MCF 10A (cell line): Measurements from ENCODE around the gene TAF9. TPM values are rescaled to one million over a fixed set of nuclear protein-coding genes. Genes with fewer than 3 reads are reported as not detected.
A peak's percentile ranks its signal among the peaks of the same experiment; 100 is the strongest.
"Not testable (repeated sequence)": the region's sequence is repeated elsewhere in the genome, so short reads cannot be mapped to it uniquely, and the experiment has no call there.

Experiments used
- BruUV-seq: library from RNA; stranded (reverse); fragments of 400-500 nt; replicated peaks from 2 replicates; lab custom pipeline; 2021; lab: Mats Ljungman, UMichigan
- CTCF ChIA-PET: fragments of 300-600 bp; sonication (Branson Sonifier 250); formaldehyde crosslinking; extraction: SDS; loops from one replicate; lab custom pipeline; 2021; ENCODE audit warnings: antibody characterized with exemption, inconsistent platforms; lab: Yijun Ruan, JAX
- POLR2A ChIA-PET: fragments of 300-600, 350-650 bp; sonication (Branson Sonifier 250); formaldehyde crosslinking; extraction: SDS; loops from one replicate; lab custom pipeline; 2020; ENCODE audit warnings: antibody characterized with exemption, inconsistent platforms; lab: Yijun Ruan, JAX
- DNase-seq: peaks from one replicate; pipeline ENCODE4 v3.0.0-alpha.2; 2018; ENCODE audit not compliant: unreplicated experiment
- H3K27ac Mint-ChIP-seq: one replicate; pipeline ENCODE4 v1.8.0; 2022; ENCODE audit warnings: mild to moderate bottlenecking, low read depth, mixed read lengths; ENCODE audit not compliant: unreplicated experiment
- H3K27me3 Mint-ChIP-seq: one replicate; pipeline ENCODE4 v1.8.0; 2022; ENCODE audit warnings: mixed read lengths; ENCODE audit not compliant: insufficient read depth, unreplicated experiment
- H3K36me3 Mint-ChIP-seq: one replicate; pipeline ENCODE4 v1.8.0; 2022; ENCODE audit warnings: mild to moderate bottlenecking, moderate library complexity, mixed read lengths; ENCODE audit not compliant: insufficient read depth, unreplicated experiment
- H3K4me1 Mint-ChIP-seq: one replicate; pipeline ENCODE4 v1.8.0; 2022; ENCODE audit warnings: mixed read lengths; ENCODE audit not compliant: insufficient read depth, unreplicated experiment
- H3K4me3 Mint-ChIP-seq: one replicate; pipeline ENCODE4 v1.8.0; 2022; ENCODE audit warnings: mild to moderate bottlenecking, moderate library complexity, mixed read lengths; ENCODE audit not compliant: unreplicated experiment
- H3K9me3 Mint-ChIP-seq: one replicate; pipeline ENCODE4 v1.8.0; 2022; ENCODE audit warnings: mixed read lengths; ENCODE audit not compliant: unreplicated experiment
- CTCF ChIP-seq: fragments of 200-600 bp; IDR thresholded peaks from one replicate; pipeline ENCODE4 v1.8.0; 2022; ENCODE audit warnings: antibody characterized with exemption, mild to moderate bottlenecking; ENCODE audit not compliant: unreplicated experiment
- intact Hi-C: fragments of 100-400 bp; cut with micrococcal nuclease; formaldehyde crosslinking; loops from 2 replicates; pipeline ENCODE4 v1.14.1; 2022
- total RNA-seq: library from RNA; stranded (reverse); gene quantifications from 2 replicates; pipeline ENCODE4 v1.2.3, GENCODE V29; 2022

The TAF9 gene
- total RNA-seq, 1 experiment from 2014 or later: 149 TPM

- Mint-ChIP-seq H3K27ac (no peak overlapping the region), H3K4me1 (no peaks in the 10 kb centered on the region), H3K27me3 (no peaks in the 10 kb centered on the region), H3K4me3 (no peak overlapping the region), H3K36me3 (peaks cover 78% of the 10 kb centered on the region), H3K9me3 (no peaks in the 10 kb centered on the region)
- intact Hi-C loops: no loop called here
- POLR2A ChIA-PET: interaction anchor here (2.4 kb wide), 1 partner anchor 8 kb away, joined by 7 read pairs; the partner anchor contains the start of genes AK6, RAD17 and TAF9
- TF ChIP-seq CTCF: no peak
- no TSS peak for BruUV-seq
- CTCF ChIA-PET: interaction anchor here (0.8 kb wide), 1 partner anchor 335 kb away, joined by 3 read pairs; no protein-coding TSS in a partner anchor
- DNase-seq: no peak
Observed at GRCh38 chr5:69378376-69378775, 9.1 kb upstream of the TAF9 start.

GRCh38 chr5:69374911-69375446 lies 5.7 kb upstream of the TAF9 start:
- no peak for DNase-seq
- CTCF ChIA-PET: interaction anchor here (0.6 to 1.3 kb wide), 3 partner anchors 11 to 156 kb away, joined by 3 to 5 read pairs (median 3); no protein-coding TSS in a partner anchor
- BruUV-seq: no TSS peak
- H3K27ac Mint-ChIP-seq: no peak overlapping the region
- no peak for TF ChIP-seq CTCF
- peaks cover 16% of the 10 kb centered on the region for H3K4me1 Mint-ChIP-seq
- no peaks in the 10 kb centered on the region for H3K27me3 Mint-ChIP-seq
- intact Hi-C loops: no loop called here
- H3K4me3 Mint-ChIP-seq: no peak overlapping the region
- H3K9me3 Mint-ChIP-seq: no peaks in the 10 kb centered on the region
- H3K36me3 Mint-ChIP-seq: peaks cover 50% of the 10 kb centered on the region
- POLR2A ChIA-PET: interaction anchor here (0.6 to 1.1 kb wide), 3 partner anchors 140 to 175 kb away, joined by 3 to 4 read pairs (median 3); partner anchors contain the start of gene CDK7

DNA sequence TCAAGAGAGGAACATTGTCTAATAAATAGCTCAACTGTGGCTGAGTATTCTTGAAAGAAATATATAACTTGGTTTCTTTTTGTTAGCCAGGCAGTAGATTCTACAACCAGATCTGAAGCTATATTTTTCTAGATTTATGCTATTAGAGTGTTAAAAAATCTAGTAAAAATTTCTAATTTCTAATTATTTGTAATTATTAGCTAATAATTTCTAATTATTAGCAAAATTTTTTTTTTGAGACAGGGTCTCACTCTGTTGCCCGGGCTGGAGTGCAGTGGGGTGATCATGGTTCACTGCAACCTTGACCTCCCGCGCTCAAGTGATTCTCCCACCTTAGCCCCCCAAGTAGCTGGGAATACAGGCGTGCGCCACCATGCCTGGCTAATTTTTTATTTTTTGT lies 3.1 kb upstream of the TAF9 start:
- peak overlapping the region; percentile 76 for H3K27ac Mint-ChIP-seq

GRCh38 chr5:69370335-69370734 lies 1.0 kb upstream of the TAF9 start:
- Mint-ChIP-seq H3K27ac (peak overlapping the region; percentile 99), H3K4me3 (peak overlapping the region; percentile 79), H3K4me1 (peaks cover 25% of the 10 kb centered on the region), H3K36me3 (peaks cover 43% of the 10 kb centered on the region)
- H3K27me3 Mint-ChIP-seq, H3K9me3 Mint-ChIP-seq, intact Hi-C loops, DNase-seq: not testable (repeated sequence)
- ChIA-PET POLR2A (interaction anchor here (0.6 to 1.8 kb wide), 15 partner anchors 9 to 277 kb away, joined by 3 to 12 read pairs (median 4); partner anchors contain the start of genes CCDC125, CDK7 and SLC30A5), CTCF (interaction anchor here (1.1 kb wide), 1 partner anchor 277 kb away, joined by 5 read pairs; the partner anchor contains the start of gene SLC30A5)
- BruUV-seq: TSS peak; percentile 46

More for the DNA sequence above, 3.1 kb upstream of the TAF9 start:
- ChIA-PET CTCF (interaction anchor here (0.6 to 1.5 kb wide), 3 partner anchors 248 to 329 kb away, joined by 3 to 6 read pairs (median 3); partner anchors contain the start of gene SLC30A5), POLR2A (interaction anchor here (0.5 to 1.7 kb wide), 6 partner anchors 10 to 279 kb away, joined by 3 to 7 read pairs (median 4); partner anchors contain the start of genes CDK7 and SLC30A5)
- no peak for TF ChIP-seq CTCF
- intact Hi-C loops: no loop called here
- BruUV-seq: no TSS peak
- H3K9me3 Mint-ChIP-seq: no peaks in the 10 kb centered on the region
- H3K4me1 Mint-ChIP-seq: peaks cover 22% of the 10 kb centered on the region
- H3K27me3 Mint-ChIP-seq: no peaks in the 10 kb centered on the region
- DNase-seq: no peak
- peak overlapping the region; percentile 49 for H3K4me3 Mint-ChIP-seq
- peaks cover 41% of the 10 kb centered on the region for H3K36me3 Mint-ChIP-seq
